ENCODE results near the gene ZNF518A.
A peak's percentile ranks its signal among the peaks of the same experiment; 100 is the strongest.

Gene ZNF518A

DNA sequence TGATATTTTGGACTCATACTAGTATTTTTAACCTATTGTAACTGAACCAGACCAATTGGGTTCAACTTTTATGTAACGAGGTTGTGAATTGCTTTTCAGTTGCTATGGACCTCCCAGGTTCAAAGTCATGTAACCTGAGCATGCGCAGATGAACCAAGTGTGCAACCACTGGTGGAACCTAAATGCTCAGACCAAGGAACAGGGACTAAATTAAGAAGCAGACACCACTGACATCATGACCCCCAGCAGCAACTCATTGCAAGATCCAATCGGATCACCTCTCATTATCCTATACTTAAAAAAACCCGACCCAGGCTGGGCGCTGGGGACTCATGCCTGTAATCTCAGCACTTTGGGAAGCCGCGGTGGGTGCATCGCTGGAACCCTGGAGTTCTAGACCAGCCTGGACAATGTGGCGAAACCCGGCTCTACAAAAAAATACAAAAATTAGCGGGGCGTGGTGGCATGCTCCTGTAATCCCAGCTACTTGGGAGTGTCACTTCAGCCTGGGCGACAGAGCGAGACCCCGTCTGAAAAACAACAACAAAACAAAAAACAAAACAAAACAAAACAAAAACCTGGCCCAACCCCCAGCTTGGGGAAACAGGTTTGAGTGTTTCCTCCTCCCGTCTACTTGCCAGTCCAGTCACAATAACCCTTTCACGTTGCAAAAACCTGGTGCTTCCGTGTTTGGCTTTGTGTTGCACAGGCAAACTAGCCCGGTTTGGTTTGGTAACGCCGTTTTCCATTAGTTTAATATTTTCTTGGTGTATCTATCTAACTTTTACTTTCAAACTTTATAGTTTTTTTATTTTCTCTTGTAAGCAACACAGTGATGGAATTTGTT, 11.3 kb upstream of the ZNF518A start:
- Histone ChIP-seq H3K27ac (ENCODE audit: low read length) (no peak overlapping the region), H3K9ac (ENCODE audit: low read length) (no peak overlapping the region), H3F3A (ENCODE audit: insufficient read depth, low read length) (no peaks in the 10 kb centered on the region), H3K27me3 (replicated peaks; ENCODE audit: insufficient read depth, low read length) (no peaks in the 10 kb centered on the region), H3K4me2 (ENCODE audit: low read depth, low read length) (no peak overlapping the region), H3K36me3 (replicated peaks; ENCODE audit: insufficient read depth, low read length) (no peaks in the 10 kb centered on the region), H3K4me3 (ENCODE audit: low read length) (no peak overlapping the region), H3K9me2 (replicated peaks; ENCODE audit: insufficient read depth, low read length) (no peaks in the 10 kb centered on the region), H2AFZ (ENCODE audit: low read length) (no peak overlapping the region), H4K20me1 (ENCODE audit: insufficient read depth, low read length) (no peaks in the 10 kb centered on the region), H3K9me3 (replicated peaks; ENCODE audit: insufficient read depth, low read length) (no peaks in the 10 kb centered on the region), H3K79me2 (ENCODE audit: low read length) (no peaks in the 10 kb centered on the region), H3K4me1 (ENCODE audit: low read length) (no peaks in the 10 kb centered on the region; the same call in 1 of the 2 replicates)
- no peak for DNase-seq
- TF ChIP-seq EZH2 (optimal IDR thresholded peaks at IDR 0.05; ENCODE audit: low read depth, low read length) (no peak), EZH2phosphoT487 (IDR thresholded peaks at IDR 0.05; ENCODE audit: low read length) (no peak)
- TF ChIP-seq, protein P1, sequence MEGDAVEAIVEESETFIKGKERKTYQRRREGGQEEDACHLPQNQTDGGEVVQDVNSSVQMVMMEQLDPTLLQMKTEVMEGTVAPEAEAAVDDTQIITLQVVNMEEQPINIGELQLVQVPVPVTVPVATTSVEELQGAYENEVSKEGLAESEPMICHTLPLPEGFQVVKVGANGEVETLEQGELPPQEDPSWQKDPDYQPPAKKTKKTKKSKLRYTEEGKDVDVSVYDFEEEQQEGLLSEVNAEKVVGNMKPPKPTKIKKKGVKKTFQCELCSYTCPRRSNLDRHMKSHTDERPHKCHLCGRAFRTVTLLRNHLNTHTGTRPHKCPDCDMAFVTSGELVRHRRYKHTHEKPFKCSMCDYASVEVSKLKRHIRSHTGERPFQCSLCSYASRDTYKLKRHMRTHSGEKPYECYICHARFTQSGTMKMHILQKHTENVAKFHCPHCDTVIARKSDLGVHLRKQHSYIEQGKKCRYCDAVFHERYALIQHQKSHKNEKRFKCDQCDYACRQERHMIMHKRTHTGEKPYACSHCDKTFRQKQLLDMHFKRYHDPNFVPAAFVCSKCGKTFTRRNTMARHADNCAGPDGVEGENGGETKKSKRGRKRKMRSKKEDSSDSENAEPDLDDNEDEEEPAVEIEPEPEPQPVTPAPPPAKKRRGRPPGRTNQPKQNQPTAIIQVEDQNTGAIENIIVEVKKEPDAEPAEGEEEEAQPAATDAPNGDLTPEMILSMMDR (IDR thresholded peaks at IDR 0.05; ENCODE audit: low read length) = no peak

GRCh38 chr10:96122824-96123223, 7.3 kb upstream of the ZNF518A start:
- H3K36me3 ChIP-seq (replicated peaks; ENCODE audit: insufficient read depth, low read length) = no peaks in the 10 kb centered on the region
- no peak overlapping the region for H3K4me3 ChIP-seq (ENCODE audit: low read length)
- no peak overlapping the region for H3K9ac ChIP-seq (ENCODE audit: low read length)
- no peaks in the 10 kb centered on the region for H3K9me2 ChIP-seq (replicated peaks; ENCODE audit: insufficient read depth, low read length)
- DNase-seq = no peak
- no peak overlapping the region for H3K27ac ChIP-seq (ENCODE audit: low read length)
- H4K20me1 ChIP-seq (ENCODE audit: insufficient read depth, low read length) = no peaks in the 10 kb centered on the region
- no peaks in the 10 kb centered on the region for H3K27me3 ChIP-seq (replicated peaks; ENCODE audit: insufficient read depth, low read length)
- H3F3A ChIP-seq (ENCODE audit: insufficient read depth, low read length) = 0 out of 2 replicates have a peak, but pooled peaks cover 4% of the 10 kb centered on the region
- H3K4me1 ChIP-seq (ENCODE audit: low read length) = peaks cover 9% of the 10 kb centered on the region
- no peaks in the 10 kb centered on the region for H3K79me2 ChIP-seq (ENCODE audit: low read length)
- no peak overlapping the region for H2AFZ ChIP-seq (ENCODE audit: low read length)
- H3K4me2 ChIP-seq (ENCODE audit: low read depth, low read length) = no peak overlapping the region
- TF ChIP-seq EZH2phosphoT487 (IDR thresholded peaks at IDR 0.05; ENCODE audit: low read length) (no peak), EZH2 (optimal IDR thresholded peaks at IDR 0.05; ENCODE audit: low read depth, low read length) (no peak)
- TF ChIP-seq, protein P1 (IDR thresholded peaks at IDR 0.05; ENCODE audit: low read length) = no peak
- no peaks in the 10 kb centered on the region for H3K9me3 ChIP-seq (replicated peaks; ENCODE audit: insufficient read depth, low read length)

DNA sequence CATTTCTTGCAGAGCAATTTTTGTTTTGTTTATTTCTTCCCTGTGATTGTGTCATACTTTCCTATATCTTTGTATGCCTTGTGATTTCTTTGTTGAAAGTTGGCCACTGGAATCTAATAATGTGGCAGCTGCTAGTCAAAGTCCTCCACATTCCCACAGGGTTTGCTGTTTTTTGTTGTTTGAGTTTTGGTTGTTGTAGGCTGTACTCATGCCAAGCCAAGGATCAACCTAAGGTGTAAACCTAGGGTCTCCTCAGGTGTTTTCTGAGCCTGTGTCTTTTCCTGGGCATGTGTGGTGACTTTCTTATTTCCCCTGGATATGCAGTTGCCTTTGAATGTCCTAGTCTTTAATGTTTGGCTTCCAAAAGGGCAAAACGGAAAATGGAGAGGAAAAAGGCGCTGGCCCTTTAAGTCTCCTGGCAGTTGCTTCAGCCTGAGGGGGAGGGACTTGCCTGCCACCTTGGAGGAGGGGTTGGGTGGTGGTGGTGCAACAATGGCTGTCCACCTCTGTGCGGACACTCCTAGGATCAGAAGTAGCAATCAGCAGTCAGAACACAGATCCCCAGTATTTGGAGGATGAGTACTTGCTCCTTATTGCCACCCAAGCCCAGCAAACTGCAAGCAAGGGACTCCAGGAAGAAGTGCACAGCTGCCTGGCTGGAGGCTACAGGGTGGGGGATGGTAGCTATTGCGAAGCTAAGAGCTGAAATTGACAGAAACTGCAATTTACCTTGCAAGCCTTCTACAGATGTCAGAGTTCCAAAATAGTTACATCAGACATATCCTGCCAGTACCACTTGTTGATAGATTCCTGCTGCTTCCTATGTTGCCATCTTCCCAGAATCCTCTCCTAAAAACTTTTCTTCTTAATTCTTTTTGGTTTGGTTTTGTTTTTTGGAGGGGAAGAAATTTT, 5.6 kb upstream of the ZNF518A start:
- H3K9me3 ChIP-seq (replicated peaks; ENCODE audit: insufficient read depth, low read length) = no peaks in the 10 kb centered on the region
- peak overlapping the region; percentile 98 for H2AFZ ChIP-seq (ENCODE audit: low read length)
- peak; percentile 71 for DNase-seq
- no peaks in the 10 kb centered on the region for H3K79me2 ChIP-seq (ENCODE audit: low read length)
- H3K4me2 ChIP-seq (ENCODE audit: low read depth, low read length) = peak overlapping the region; percentile 79
- peak overlapping the region; percentile 50 for H3K27ac ChIP-seq (ENCODE audit: low read length)
- peaks cover 5% of the 10 kb centered on the region; the same call in 1 of the 2 replicates for H3F3A ChIP-seq (ENCODE audit: insufficient read depth, low read length)
- H4K20me1 ChIP-seq (ENCODE audit: insufficient read depth, low read length) = no peaks in the 10 kb centered on the region
- TF ChIP-seq EZH2phosphoT487 (IDR thresholded peaks at IDR 0.05; ENCODE audit: low read length) (no peak), EZH2 (optimal IDR thresholded peaks at IDR 0.05; ENCODE audit: low read depth, low read length) (no peak)
- TF ChIP-seq, protein P1 (IDR thresholded peaks at IDR 0.05; ENCODE audit: low read length) = no peak
- peak overlapping the region; percentile 72 for H3K4me3 ChIP-seq (ENCODE audit: low read length)
- H3K27me3 ChIP-seq (replicated peaks; ENCODE audit: insufficient read depth, low read length) = no peaks in the 10 kb centered on the region
- H3K4me1 ChIP-seq (ENCODE audit: low read length) = peaks cover 14% of the 10 kb centered on the region
- no peaks in the 10 kb centered on the region for H3K9me2 ChIP-seq (replicated peaks; ENCODE audit: insufficient read depth, low read length)
- H3K36me3 ChIP-seq (replicated peaks; ENCODE audit: insufficient read depth, low read length) = no peaks in the 10 kb centered on the region
- peak overlapping the region; percentile 57; the same call in 1 of the 2 replicates for H3K9ac ChIP-seq (ENCODE audit: low read length)

All from MM.1S (cell line).